ENCODE results near the gene GPI. TPM values are rescaled to one million over a fixed set of nuclear protein-coding genes. Genes with fewer than 3 reads are reported as not detected.

Gene GPI
- total and polyA plus RNA-seq, 2 of the 13 experiments (the other 11 are each of a cell fraction or from before 2014, with no cell fraction given) = 147 to 167 TPM

DNA sequence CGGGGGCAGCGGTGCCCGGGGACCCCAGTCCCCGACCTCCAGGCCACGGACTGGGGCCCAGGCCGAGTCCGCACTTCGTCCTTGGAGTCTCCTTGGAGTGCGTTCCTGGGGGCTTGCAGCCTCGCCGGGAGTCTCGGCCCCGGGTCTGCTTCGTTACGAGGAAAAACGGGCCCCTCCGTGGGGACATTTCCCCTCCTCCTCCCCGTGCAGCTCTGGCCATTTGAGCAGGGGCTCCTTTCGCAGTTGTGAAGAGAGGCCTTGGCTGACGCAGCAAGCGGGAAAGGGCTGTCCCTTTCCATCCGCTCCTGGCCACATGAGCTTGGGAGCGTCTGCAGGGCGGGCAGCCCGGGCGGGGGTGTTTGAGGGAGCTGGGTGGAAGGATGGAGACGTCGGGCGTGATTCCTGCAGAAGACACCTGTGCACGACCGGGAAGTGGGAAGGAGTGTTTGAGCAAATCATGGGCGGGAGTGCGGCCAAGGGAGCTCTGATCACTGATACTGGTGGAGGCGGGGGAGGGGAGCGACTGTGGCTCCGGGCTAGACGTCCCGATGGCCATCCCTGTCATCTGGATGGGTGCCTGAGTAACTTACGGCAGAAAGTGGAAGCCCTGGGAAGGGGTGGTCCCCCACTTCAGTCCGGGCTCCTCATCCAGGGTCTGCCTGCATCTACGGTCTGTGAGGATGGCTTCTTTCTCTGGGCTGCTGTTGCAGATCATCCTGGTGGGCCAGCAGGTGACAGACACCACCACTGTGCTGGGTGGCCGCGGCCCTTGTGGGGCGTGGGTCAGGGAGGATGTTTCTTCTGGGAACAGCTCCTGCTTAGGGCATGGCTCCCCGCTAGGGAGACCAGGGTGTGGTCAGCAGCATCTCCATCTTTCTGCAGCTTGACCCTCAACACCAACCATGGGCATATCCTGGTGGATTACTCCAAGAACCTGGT is 736 bp downstream of the GPI start (continued):
- TF ChIP-seq, protein P1, sequence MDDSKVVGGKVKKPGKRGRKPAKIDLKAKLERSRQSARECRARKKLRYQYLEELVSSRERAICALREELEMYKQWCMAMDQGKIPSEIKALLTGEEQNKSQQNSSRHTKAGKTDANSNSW (CRISPR knock-in tag; IDR thresholded peaks at IDR 0.05; ENCODE audit: borderline replicate concordance) = no peak; the same call in 1 of the 2 replicates
- TF ChIP-seq, protein P2, sequence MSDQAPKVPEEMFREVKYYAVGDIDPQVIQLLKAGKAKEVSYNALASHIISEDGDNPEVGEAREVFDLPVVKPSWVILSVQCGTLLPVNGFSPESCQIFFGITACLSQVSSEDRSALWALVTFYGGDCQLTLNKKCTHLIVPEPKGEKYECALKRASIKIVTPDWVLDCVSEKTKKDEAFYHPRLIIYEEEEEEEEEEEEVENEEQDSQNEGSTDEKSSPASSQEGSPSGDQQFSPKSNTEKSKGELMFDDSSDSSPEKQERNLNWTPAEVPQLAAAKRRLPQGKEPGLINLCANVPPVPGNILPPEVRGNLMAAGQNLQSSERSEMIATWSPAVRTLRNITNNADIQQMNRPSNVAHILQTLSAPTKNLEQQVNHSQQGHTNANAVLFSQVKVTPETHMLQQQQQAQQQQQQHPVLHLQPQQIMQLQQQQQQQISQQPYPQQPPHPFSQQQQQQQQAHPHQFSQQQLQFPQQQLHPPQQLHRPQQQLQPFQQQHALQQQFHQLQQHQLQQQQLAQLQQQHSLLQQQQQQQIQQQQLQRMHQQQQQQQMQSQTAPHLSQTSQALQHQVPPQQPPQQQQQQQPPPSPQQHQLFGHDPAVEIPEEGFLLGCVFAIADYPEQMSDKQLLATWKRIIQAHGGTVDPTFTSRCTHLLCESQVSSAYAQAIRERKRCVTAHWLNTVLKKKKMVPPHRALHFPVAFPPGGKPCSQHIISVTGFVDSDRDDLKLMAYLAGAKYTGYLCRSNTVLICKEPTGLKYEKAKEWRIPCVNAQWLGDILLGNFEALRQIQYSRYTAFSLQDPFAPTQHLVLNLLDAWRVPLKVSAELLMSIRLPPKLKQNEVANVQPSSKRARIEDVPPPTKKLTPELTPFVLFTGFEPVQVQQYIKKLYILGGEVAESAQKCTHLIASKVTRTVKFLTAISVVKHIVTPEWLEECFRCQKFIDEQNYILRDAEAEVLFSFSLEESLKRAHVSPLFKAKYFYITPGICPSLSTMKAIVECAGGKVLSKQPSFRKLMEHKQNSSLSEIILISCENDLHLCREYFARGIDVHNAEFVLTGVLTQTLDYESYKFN (CRISPR knock-in tag; conservative IDR thresholded peaks at IDR 0.05) = no peak
- TF ChIP-seq ZNF75D (CRISPR knock-in tag; IDR thresholded peaks at IDR 0.05; ENCODE audit: borderline replicate concordance) (no peak), ZNF33B (CRISPR knock-in tag; IDR thresholded peaks at IDR 0.05) (0 out of 2 replicates have a peak, but pooled peaks have one; percentile 67), HOXA9 (CRISPR knock-in tag; IDR thresholded peaks at IDR 0.05; ENCODE audit: borderline replicate concordance) (peak; percentile 83; the same call in 1 of the 2 replicates), ARNT2 (CRISPR knock-in tag; IDR thresholded peaks at IDR 0.05; ENCODE audit: low read depth) (no peak; the same call in 1 of the 2 replicates), ZNF709 (CRISPR knock-in tag; IDR thresholded peaks at IDR 0.05) (peak; percentile 15; the same call in 1 of the 2 replicates), ZNF687 (CRISPR knock-in tag; IDR thresholded peaks at IDR 0.05) (peak; percentile 76), YEATS4 (CRISPR knock-in tag; IDR thresholded peaks at IDR 0.05; ENCODE audit: borderline replicate concordance) (no peak), ZNF589 (CRISPR knock-in tag; conservative IDR thresholded peaks at IDR 0.05) (peak; percentile 64; the same call in 1 of the 2 replicates), AHR (CRISPR knock-in tag; IDR thresholded peaks at IDR 0.05) (0 out of 2 replicates have a peak, but pooled peaks have one; percentile 56), AGO2 (optimal IDR thresholded peaks at IDR 0.05; ENCODE audit: low read depth, low read length) (peak; percentile 35), PHF8 (CRISPR knock-in tag; IDR thresholded peaks at IDR 0.05) (peak; percentile 4; the same call in 1 of the 2 replicates), ZNF138 (CRISPR knock-in tag; IDR thresholded peaks at IDR 0.05; ENCODE audit: low read depth) (no peak)
- TF ChIP-seq, protein P3, sequence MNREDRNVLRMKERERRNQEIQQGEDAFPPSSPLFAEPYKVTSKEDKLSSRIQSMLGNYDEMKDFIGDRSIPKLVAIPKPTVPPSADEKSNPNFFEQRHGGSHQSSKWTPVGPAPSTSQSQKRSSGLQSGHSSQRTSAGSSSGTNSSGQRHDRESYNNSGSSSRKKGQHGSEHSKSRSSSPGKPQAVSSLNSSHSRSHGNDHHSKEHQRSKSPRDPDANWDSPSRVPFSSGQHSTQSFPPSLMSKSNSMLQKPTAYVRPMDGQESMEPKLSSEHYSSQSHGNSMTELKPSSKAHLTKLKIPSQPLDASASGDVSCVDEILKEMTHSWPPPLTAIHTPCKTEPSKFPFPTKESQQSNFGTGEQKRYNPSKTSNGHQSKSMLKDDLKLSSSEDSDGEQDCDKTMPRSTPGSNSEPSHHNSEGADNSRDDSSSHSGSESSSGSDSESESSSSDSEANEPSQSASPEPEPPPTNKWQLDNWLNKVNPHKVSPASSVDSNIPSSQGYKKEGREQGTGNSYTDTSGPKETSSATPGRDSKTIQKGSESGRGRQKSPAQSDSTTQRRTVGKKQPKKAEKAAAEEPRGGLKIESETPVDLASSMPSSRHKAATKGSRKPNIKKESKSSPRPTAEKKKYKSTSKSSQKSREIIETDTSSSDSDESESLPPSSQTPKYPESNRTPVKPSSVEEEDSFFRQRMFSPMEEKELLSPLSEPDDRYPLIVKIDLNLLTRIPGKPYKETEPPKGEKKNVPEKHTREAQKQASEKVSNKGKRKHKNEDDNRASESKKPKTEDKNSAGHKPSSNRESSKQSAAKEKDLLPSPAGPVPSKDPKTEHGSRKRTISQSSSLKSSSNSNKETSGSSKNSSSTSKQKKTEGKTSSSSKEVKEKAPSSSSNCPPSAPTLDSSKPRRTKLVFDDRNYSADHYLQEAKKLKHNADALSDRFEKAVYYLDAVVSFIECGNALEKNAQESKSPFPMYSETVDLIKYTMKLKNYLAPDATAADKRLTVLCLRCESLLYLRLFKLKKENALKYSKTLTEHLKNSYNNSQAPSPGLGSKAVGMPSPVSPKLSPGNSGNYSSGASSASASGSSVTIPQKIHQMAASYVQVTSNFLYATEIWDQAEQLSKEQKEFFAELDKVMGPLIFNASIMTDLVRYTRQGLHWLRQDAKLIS (CRISPR knock-in tag; IDR thresholded peaks at IDR 0.05) = no peak
